Right hindlimb (tissue), 1 donor: ENCODE data around the gene BTBD9.

Experiments
- DNase-seq: peaks from one replicate; pipeline ENCODE4 v3.0.0-alpha.2; 2018

The BTBD9 gene

DNA sequence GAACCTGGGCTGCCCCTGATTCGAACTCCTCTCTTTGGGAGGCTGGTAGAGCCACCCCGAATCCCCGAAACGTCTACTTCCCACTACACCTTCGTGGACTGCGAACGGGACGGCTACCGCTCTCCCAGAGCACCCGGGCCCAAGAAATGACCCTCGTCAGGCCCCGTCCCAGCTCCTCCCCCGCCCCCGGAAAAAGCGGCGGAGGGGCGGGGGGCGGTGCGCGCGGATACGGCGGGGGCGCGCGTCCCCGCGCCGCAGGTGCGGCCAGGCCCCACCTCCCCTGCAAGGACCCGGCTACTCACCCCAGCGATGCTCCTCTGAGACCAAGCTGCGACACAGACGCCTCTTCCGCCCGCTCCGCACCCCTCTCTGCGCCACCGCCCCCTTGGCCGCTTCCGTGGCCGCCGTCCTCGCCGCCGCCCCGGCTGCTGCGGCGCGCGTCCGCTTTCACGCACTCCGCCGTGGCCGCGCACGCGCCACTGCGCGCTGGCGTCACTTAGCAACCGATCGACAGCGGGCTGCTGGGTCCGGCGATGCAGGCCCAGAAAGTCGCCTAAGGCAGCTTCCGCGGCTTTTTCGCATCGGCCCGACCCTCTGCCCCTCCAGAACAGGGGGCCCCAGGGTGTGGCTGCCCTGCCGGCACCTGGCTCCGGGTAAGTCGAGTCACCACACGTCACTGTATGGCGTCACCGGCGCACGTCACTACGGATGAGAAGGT is at the start of gene BTBD9:
Gene BTBD9, minus strand, starts transcription at position 432 of the 718 bp plus-strand sequence.
- DNase-seq = peak; percentile 93

DNA sequence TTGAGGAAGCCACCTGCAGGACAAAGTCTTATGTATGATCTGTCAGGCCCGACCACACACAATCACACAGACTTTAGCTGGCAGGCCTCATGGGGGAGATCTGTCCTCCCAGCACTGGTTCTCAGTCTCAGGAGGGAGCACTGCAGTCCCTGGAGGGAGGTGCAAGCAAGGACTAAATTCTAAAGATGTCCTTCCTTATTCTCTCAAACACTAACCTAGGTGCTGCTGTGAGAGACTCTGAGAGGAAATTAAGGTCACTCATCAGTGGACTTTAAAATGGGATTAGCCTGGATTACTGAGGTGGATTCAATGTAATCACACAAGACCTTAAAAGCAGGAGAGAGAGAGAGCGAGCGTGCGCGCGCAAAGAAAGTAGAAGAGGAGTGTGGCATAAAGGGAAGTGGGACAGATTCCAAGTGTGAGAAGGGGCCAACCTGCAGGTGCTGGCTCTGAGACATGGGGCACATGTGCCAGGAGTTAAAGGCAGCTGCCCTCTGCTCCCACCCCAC is 48.9 kb upstream of the BTBD9 start:
- no peak for DNase-seq

GRCh38 chr6:38687549-38687948 is 47.8 kb upstream of the BTBD9 start:
- no peak for DNase-seq

GRCh38 chr6:38687043-38687353 is 47.3 kb upstream of the BTBD9 start:
- no peak for DNase-seq

DNA sequence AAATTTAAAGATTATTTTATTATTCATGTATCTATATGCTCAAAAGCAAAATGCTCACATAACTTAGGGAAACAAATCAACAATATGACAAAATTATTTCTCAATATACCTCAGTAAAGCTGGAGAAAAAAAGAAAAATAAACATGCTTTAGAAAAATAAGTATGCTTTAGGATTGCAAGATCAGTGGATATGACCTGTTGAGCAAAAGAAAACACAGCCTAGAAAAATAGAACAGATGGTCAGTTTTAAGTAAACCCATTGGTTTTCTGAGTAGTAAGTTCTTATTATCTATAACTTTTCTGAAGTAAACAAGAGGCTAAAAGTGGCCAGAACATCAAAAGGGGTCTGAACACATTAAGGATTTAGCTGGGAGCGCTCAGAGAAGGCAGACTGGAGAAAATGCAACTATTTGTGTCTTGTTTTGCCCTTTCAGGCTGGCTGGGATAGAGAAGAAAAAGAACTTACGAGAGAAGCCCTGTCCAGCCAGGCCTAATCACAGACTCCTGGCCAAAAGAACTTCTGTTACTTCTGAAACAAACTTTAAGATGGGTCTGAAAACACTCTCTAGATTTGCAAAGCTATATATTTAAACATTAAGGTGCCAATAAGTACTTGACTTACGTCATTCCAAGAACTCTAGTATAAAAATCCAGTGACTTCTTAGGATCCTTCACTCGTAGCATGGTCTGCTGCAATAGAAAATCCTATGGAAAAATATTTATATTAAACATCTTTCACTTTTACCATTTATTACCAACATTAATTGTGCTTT is 46.7 kb upstream of the BTBD9 start:
- DNase-seq = no peak

DNA sequence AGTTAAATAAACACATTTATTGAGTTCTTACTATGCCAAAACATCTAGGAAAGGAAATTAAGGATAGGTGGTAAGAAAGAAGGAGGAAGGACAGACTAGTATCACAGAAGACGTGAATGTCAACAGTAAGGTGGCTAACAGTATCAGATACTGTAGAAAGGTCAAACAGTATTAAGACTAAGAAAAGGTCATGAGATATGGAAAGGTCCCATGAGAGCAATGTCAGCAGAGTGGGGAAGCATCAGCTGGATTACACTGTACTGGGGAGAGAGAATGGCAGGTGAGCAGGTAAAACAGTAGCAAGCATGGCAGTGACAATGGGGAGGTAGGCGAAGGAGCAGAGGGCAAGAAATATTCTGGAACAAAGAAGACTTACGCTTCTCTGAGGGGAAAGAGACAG is 45.2 kb upstream of the BTBD9 start:
- no peak for DNase-seq

DNA sequence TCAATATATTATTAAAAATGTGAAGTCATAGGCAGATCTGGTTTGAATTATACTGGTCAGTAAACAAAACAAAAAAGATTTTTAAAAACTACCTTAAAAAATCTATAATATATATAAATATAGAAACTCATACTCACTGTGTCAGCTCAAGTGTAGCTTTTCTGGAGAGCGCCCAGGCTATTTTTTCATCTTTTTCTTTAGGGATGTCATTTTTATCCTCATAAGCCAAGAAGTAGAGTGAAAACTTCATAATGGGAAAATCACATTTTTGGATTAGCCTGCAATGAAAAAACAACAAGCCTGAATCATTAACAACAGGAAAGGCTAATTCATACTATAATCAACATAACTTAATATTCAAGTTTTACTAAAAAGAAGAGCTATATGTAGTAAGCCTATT is 44.5 kb upstream of the BTBD9 start:
- DNase-seq = no peak

GRCh38 chr6:38681850-38682249 is 42.1 kb upstream of the BTBD9 start:
- DNase-seq = no peak

DNA sequence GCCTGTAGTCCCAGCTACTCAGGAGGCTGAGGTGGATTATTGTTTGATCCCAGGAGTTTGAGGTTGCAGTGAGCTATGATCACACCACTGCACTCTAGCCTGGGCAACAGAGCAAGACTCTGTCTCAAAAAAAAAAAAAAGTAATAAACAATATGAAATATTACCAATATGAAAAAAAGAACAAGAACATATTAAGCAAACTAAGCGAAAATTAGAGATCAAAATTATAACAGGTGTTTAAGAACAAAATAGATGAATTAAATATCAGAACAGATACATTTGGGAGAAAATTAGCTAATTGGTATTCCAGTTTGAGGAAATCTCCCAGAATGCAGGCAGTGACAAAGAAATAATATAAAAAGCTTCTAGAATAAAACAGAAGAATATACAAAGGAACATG is 39.9 kb upstream of the BTBD9 start:
- no peak for DNase-seq

DNA sequence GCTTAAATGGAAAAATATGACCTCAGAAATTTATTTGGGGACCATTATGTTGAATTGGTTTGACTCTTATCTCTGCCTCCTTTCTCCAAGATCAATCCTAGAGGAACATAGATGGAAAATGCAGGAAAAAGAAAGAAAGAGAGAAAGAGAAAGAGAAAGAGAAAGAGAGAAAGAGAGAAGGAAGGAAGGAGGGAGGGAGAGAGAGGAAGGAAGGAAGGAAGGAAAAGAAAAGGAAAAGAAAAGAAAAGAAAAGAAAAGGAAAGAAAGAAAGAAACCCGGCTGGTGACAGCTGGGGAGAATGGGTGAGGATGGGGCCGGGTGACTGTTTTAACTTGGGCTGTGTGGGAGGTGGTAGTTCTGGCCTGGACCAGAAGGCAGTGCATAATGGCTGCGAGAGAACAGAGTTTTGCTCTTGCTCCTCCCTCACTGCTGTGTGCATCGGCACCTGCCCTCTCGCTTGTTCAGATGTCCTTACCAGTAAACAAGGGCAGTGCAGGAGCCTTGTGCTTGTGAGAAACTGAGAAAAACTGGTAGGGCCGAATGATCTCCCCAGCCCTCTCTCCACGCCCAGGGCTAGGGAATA is 38.5 kb upstream of the BTBD9 start:
- no peak for DNase-seq

- DNase-seq = no peak
Observed at GRCh38 chr6:38676974-38677544, 37.3 kb upstream of the BTBD9 start.

- DNase-seq = no peak
Observed at GRCh38 chr6:38676236-38676973, 36.7 kb upstream of the BTBD9 start.

DNA sequence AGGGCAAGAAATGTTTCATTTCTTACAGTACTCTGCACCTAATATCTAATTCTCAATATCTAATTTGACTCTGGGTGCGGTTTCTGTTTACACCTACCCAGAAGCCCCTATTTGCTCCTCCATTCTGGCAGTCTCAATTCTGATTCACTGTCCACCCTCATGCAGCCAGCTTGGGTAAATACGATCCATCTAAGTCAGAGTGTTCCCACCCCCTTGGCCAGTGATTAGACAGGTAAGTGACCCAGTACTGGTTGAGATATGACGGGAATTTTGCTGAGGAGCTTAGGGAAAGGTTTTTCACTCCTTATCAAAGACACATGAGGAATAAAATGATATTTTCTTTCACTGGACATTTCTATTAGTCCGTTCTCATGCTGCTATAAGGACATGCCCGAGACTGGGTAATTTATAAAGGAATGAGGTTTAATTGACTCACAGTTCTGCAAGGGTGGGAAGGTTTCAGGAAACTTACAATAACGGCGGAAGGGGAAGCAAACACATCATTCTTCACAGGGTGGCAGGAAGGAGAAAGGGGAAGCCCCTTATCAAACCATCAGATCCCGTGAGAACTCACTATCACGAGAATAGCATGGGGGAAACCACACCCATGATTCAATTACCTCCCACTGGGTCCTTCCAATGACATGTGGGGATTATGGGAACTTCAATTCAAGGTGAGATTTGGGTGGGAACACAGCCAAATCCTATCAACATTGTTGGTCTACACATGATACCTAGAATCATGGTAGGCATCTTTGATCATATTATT is 33.9 kb upstream of the BTBD9 start:
- no peak for DNase-seq

GRCh38 chr6:38671885-38672467 is 32.2 kb upstream of the BTBD9 start:
- no peak for DNase-seq

DNA sequence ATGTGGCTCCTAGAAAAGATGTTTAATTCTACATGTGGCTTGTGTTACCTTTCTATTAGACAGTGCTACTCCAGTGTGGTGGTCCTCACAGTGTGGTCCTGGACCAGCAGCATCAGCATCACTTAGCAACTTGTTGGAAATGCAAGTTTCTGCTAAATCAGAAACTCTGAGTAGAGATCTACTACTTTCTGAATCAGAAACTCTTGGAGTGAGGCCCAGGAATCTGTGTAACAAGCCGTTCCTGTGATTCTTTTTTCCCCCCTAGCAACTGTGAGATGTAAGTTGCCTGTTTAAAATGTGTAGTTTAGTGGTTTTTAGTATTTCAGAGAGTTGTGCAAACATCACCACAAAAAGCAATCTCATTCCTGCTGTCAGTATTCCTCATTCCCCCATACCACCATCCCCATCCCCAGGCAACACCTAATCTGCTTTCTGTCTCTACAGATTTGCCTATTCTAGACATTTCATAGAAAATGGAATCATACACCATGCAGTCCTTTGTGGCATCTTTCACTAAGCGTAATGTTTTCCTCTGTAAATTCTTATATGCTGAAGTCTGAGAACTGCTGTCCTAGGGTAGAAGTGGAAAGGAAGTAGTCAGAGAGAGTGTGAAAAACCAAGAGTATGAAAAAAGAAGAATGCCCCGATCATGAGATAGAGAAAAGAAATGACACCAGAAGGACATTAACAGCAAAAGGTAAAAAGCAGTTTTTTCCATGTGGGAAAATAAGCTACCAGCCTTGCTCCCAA is 18.9 kb upstream of the BTBD9 start:
- no peak for DNase-seq

DNA sequence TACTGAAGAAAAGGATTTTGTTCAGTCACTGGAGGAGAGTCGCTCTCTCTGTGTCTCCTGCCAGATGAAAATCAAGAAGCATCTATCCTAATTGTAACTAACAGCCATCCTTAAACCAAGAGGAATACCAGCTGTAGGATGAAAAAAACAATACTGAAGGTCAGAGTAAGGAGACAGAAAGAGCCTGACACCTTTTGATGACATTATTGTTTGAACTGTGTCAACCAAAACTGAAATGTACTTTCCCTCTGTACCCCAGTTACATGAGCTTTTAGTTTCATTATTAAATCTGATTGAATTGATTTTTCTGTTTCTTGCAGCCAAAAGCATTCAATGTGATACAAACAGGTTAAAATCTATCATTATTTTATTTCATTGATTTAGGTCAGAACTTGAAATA is 17.2 kb upstream of the BTBD9 start:
- no peak for DNase-seq

GRCh38 chr6:38654263-38654662 is 14.5 kb upstream of the BTBD9 start:
- DNase-seq = no peak

DNA sequence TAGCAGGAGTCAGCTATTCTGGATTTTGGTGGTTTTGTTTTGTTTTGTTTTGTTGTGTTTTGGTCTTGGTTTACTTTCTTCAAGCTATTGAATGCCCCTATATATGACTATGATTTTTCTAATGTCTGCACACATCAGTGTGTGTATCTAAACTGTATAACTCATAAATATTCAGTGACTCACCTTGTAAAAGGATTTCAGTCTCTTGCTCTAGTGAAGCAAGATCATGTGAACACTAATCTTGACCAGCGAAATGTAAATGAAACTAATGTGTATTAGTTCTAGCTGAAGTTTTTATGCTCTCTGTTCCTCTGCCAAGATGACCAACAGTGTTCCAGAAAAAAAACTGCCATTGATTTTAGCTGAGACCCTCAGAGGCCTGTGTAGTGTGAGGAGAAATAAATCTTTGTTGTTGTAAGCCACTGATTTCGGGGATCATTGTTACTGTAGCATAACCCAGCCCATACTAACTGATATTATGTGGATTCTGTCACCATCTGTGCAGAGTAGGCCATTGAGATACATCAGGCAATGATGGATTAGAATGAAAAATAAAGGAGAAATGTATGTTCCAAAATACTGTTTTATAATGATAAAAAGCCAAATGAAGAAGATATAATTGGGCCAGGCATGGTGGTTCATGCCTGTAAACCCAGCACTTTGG is 11.5 kb upstream of the BTBD9 start:
- no peak for DNase-seq

GRCh38 chr6:38650207-38650752 is 10.6 kb upstream of the BTBD9 start:
- no peak for DNase-seq

GRCh38 chr6:38649744-38650143 is 10.0 kb upstream of the BTBD9 start:
- DNase-seq = no peak
